ENCODE results near the gene RAB4A.
"Not testable (repeated sequence)": the region's sequence is repeated elsewhere in the genome, so short reads cannot be mapped to it uniquely, and the experiment has no call there.

RAB4A gene

DNA sequence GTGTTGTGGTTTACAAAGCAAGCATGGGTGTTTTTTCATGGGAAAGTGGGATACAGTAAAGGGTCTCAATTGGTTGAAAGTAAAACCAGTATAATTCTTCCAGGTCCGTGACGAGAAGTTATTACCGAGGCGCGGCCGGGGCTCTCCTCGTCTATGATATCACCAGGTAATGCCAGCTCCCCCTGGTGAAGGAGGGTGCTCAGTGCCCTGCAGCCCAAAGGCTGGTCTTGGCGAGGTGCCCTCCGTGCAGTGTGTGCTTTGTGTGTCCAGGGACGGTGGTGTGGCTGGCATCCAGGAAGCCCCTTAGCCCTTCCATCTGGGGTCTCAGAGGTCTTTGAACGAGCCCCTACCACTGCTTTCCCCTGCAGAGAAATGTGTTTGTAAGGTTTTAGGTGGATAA lies 24.8 kb downstream of the RAB4A start:
- DNase-seq: no peak

DNA sequence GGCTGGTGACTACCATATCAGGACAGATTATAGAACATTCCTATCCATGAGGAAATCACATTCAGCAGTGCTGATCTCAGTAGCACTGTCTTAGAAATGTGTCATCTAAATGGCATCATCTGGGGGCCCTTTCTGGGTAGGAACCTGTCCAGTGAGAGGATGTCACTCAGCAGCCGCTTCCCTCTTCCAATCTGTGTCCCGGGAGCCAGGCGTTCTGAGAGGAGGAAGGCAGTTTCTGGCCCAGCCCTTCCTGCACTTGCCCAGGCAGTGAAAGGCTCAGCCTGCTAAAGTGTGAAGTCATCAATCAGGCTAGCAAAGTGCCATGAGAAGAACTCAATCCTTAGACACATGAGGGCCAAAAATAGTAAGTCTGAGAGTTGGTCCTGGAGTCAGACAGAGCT lies 25.6 kb downstream of the RAB4A start:
- DNase-seq: no peak

DNA sequence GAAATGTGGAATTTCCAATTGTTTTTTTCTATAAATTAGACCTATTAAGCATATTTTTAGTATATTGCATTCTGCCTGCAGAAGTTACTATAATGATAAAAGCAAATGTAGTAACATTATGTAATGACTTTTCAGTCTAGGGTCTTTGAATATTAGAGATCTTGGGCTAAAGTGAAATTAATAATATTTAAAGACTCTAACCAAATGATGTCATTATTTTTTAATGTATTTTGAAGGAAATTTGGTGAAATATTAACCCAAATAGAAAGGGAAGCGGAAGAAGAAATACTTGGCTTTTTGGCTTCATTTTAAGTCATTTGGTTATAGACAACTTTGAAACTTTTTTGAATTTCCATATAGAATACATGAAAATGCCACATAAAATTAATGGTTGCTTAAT lies 26.8 kb downstream of the RAB4A start:
- DNase-seq: no peak

DNA sequence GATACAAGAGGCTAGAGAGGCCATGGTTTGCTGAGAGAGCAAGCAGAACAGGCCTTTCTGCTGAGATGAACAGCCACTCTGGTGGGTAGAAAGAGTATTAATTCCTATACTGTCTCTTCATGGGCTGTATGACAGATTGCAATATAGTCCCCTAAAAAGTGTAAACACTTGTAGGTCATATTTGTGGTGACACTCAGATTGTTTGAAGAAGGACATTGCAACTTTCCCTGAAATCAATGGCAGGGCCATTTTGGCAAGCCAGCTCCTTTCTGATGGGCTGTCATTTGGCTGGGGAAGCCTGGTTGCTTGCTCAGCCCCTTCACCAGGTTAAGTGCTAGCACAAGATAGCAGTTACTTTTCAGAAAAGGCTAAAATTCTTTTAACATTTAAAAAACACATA lies 27.5 kb downstream of the RAB4A start:
- DNase-seq: no peak

DNA sequence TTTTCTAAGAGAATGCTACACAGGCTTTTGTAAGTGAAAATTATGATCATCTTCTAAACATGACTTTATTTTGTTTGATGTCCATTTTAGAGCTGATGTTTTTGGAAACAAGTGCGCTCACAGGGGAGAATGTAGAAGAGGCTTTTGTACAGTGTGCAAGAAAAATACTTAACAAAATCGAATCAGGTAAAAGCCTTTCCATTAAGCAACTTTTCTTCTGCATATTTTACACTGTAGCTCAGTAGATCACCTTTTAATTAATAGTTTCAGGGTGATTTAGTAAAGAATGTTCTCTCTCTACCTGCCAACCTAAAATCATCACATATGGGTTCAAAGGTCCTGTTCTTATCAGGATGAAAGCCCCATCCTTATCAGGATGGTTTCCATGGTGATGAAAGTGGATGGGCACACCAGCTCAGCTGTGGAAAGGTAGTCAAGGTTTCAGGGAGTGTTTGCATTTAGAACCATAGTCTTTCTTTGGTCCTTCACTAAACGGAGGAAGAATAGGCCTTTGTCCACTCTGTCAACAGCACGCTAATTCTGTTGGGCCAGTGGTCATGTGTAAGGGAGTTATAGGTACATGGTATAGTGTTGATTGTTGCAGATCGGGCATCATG lies 28.1 kb downstream of the RAB4A start:
- DNase-seq: no peak

DNA sequence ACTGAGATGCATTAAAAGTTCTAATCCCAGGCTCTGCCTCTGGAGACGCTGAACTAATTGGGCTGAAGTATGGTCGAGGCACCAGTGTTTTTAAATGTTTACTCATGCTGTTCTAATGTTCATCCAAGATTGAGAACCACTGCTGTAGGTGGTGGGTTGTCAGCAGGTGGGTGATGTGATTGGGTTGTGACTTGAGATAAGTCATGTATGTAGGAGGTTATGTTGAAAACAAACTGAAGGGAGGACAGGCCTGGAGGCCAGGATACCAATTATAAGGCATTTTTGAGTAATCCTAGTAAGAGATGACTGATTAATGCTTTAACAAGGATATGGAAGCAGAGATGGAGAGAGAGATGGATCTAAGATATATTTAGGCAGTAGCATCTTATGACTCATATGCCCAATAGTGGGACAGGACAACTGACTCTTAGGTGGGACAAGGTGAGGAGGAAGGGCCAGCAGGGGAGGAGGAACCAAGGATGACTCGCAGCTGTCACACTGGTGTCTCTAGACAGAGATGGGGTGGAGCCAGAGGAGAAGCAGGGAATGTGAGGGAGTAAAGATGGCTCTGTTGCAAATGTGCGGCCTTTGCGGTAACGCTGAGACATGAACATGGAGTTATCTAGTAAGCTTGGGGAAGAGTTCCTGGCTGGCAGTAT lies 29.3 kb downstream of the RAB4A start:
- peak in 1 of 56 donors; percentile 7 for DNase-seq

DNA sequence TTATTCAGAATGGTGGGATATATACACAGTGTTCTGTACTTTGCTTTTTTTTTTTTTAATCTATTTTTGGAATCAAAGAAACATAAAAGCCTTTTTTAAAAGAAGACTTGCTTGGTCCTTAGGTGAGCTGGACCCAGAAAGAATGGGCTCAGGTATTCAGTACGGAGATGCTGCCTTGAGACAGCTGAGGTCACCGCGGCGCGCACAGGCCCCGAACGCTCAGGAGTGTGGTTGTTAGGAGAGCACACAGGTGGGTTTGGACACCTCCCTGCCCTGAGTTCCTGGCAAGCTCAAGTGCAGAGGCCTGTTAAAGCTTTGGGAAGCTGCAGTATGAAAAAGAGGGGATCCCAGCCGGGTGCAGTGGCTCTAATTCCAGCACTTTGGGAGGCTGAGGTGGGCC lies 31.8 kb downstream of the RAB4A start:
- no peak for DNase-seq

DNA sequence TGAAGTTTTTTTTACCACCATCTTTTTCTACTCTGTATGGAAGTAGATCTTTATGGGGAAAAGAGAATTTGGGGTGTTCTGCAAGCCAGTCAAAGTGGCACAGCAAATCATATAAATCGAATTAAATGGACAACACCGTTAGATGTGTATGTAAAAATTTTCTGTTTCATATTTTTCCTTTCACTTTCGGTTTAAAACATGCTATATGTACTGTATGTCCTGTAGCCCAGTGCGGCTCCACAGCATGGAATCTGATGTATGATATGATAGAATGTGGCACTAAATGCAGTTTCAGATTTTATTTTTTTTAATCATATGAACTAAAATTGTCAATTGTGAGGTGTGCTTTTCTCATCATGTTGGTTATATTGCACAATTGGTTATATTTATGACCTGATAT lies 32.9 kb downstream of the RAB4A start:
- no peak for DNase-seq

DNA sequence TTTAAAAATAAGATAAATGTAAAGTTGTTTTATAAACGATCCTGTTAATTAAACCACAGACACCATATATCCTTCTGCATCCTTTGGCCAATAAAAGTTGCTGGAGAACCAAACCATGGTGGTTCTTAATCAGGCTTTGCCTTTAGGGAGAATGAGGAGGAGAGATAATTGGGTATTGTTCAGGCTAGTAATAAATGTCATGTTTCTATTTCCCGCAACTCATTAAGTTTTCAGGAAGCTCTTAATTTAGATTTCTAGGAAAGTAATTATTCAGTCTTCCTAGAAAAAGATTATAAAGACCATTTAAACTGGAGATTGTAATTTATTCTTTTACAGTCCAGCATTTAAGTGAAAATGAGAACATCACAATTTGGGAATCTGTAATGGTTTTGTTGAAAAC lies 34.5 kb downstream of the RAB4A start:
- DNase-seq: no peak

DNA sequence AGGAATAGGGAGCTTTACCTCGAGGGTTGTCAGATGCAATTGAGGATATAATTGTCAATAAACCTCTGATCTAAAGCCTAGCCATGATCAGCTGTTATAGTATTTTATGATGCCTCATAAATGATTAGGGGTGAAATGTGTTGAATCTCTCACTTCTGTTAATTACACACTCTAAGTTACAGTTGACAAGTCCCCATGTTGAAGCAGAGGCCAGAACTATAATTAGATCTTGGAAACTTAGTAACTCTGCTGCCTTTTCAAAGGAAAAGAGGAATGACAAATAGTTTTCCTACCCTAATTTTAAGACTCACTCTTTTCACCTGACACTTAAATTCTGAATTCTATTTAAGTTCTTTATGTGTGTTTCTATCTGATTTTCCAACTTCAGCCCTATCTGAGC lies 38.2 kb downstream of the RAB4A start:
- no peak for DNase-seq

DNA sequence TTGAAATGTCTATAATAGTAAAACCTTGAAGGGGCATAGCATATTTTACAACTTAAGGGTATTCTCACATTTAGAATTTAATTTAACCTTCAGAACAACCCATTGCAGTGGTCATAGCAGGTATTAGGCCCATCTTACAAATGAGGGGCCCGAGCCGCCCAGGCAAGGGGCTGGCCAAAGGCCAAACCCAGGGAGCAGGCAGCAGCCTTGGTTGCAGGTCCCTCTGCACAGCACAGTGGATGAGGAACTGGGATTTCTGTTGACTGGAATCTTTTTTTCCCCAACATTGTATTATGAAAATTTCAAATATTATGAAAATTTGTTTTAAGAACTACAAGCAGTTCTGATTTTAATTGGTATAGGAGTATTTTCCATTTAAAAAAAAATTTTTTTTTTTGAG lies 38.8 kb downstream of the RAB4A start:
- DNase-seq: no peak

DNA sequence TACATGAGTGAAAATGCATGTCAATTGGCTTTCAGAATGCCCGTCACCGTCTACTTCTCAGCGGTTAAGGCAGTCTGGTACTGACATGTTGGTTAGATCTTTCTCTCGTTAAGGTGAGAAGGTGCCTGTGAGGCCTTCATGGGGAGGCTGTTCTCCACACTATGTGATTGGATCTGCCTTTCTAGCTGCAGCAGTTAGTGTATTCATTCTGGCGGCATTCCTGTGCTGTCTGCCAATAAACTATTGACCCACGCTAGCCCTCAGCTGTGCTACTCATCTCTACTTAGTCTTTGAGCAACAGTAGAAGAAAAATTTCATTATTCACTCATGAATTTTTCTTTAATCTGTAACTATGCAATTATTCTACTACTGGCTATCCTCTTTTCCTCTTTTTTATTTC lies 39.9 kb downstream of the RAB4A start:
- DNase-seq: no peak

DNA sequence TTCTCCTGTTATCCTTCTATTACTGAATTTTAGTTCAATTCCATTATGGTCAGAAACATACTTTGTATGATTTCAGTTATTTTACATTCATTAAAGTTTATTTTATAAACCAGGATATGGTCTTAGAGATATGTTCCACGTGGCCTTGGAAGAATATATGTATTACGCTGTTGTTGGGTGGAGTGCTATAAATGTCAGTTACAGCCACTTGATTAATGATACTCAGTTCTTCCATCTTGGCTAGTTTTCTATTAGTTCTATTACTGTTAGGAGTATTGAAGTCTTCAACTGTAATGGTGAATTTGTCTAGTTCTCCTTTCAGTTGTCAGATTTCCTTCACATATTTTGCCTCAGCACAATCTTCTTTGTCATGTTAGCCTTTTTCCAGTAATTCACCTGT lies 45.3 kb downstream of the RAB4A start:
- no peak for DNase-seq

DNA sequence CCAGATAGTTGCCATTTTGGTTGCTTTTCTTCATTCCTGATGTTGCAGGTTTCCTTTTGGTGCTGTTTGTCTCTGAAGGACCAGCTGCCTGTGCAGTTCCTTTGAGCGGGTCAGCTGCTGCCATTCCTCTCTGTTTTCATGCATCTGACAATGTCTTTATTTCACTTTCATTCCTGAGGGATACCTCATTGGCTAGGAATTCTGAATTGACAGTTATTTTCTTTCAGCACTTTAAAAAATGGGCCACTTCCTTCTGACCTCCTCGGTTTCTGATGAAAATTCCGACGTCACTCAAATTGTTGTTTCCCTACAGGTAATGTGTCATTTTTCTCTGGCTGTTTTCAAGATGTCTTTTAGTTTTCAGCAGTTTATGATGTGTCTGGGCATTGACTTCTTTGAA lies 47.1 kb downstream of the RAB4A start:
- no peak for DNase-seq

DNA sequence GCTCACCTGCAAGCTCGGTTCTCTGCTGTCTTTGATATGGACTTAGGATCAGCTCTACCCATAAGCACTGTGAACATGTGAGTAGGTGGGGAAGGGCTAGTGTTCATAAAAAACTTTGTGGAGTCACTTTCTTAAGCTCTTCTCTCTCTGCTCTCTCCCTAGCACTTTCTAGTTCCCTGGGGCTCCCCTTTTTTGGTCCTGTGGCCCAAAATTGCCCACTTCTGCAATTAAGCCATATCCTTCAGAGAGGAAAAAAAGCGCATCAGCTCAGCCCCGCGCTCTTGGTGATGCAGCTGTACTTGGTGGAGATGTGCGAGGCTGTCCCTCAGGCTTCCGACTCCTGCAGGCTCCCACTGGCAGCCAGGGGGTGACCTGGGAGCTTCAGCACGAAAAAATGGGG lies 48.6 kb downstream of the RAB4A start:
- DNase-seq: no peak

DNA sequence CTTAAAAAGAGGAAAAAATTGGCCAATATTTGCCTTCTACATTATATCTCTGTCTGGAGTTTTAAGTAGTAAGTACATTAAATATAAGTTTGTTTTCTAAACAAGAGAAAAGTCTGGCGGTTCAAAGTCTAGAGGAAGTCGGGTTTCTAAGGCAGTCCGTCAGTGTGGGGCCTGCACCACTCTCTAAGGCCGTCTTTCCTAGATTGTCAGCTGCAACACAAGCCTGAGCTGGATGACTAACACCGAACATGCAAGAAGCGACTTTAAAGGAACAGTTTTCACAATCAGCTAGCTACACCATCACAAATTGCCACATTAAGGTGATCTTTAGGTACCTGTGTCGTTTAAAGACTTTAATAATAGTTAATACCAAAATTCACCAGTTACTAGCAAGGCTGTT lies 52.3 kb downstream of the RAB4A start:
- no peak for DNase-seq

DNA sequence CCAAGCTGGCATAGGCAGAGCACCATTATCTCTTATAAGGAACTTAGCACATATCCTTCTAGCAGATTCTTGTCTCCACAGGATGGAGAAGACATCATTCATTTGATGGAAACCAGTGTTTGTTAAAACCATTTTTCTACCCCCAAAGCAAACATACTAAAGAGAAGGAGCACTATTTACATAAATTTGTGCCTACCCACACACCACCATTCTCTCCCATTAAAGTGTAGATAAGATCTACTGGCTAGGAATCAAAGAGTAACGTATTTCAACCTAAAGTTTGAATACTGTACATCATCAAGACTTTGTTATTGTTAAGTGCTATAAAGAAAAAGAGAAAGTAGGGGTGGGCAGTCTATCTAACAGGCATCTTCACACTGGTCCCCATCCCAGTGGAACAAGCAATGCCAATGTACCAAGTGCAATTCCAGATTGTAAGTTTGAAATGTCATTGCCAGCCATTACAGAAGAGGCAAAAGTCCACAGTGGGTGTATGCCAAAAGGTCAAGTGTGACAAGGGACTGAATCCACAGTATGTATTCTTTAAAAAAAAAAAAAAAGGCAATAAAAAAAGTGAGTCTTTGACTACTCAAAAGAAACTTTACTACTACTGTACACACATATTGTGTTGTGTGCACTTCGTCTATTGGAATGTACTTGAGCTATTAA lies 53.1 kb downstream of the RAB4A start:
- no peak for DNase-seq

DNA sequence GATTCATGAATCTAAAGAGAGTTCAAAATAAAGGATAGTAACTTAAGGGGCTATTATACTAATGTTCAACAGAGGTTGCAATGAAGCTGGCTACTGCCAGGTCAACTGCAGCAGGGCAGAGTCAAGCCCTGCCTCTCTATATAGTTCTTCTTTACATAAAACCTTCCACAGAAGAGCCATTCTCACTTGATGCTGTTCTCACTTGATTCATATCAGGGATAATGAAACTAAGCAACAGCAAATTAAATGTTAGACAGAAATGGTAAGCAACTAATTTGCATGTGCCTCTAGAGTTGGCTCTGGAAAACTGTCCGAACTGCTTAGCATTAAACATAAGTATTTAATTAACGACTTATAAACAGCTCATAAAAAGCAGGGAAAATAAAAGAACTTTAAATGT lies 54.5 kb downstream of the RAB4A start:
- no peak for DNase-seq

DNA sequence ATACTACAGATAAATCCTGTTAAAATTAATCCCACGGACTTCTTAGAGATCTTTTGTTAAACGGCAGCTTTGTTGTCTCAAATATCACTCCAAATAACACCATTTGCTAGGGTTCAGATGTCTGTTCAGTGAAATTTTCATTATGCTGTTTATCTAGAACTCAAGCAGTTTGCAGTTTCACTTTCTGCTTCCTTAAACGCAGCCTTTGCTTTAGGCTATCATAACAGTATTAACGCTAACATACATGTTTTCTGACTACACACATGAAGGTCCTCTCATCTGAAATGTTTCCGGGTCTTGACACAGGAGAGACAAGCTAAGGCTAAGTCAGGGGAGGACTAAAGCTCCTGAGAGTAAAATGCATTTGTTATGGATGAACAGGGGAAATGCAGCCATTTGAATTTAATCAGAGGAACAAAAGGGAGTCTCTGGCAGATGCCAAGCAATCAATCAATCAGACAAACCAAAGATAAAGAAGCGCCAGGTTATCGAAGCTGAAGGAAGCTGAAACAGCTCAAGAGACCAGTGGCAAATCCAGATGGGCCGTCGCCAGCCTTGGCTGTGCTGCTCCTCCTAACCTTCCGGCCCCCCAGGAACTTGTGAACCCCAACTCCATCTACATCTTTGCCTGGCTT lies 55.1 kb downstream of the RAB4A start:
- DNase-seq: no peak

DNA sequence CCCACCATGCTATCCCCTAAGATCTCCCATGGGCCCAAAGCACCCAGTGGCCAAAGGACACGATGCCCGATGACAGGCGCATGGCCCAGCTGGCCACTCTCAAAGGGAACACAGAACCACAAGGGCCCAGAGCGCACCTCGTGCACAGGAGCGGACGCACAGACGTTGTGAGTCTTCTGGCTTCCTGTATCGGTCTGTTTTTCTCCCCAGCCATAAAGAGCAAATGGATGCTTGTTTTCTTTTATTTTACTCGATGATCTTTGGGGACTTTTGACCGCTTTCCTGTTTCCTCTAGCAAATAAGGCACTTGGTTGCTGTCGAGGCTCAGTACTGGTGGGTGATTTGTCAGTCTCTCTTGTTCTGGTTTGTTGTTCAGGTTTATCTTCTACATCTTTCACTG lies 55.7 kb downstream of the RAB4A start:
- DNase-seq: no peak

DNA sequence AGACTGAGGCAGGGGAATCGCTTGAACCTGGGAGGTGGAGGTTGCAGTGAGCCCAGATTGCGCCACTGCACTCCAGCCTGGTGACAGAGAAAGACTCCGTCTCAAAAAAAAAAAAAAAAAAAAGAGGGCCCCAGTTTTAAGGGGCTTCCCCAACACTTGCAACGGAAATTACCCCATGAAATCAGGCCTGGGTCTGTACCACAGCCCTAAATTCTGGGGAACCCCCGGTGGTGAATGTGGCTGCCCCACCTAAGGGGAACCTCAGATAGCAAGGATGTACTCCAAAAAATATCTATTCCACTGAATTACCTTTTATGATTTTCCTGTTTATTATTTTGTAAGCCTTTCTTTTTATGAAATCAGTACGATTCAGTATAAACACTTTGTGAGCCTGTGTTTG lies 56.9 kb downstream of the RAB4A start:
- not testable (repeated sequence) for DNase-seq

DNA sequence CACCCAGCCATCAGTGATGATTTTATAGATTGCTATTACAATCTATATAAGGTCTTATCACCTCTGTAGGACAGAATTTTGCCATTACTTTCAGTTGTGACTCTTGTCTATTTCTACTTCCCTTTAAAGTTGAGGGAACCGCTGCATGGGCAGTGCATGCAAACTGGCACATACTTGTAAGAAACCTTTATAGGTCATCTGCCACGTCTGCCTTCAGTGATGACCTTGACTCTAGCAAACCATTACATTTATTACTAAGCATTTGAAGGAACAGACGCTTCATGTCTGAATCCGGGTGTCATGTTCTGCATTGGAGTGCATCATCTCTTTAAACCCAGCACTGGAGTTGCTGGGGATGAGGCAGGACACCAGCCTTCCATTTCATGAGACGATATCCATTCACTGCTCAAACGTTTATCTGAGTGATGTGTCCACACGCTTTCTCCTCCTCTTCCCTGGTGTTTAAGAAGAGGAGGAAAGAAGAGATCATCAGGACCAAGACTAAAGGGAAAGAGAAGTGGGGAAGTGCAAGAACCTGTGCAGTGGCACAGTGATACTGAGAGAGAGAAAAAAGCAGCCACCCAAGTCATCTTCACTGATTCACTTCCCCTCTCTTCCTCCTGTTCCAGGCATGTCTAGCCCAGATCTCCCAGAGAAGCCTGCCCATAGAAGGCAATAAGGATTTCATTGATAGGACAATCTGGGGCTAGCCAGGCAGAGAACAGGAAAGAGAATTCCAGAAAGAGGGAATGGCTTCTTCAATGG lies 57.9 kb downstream of the RAB4A start:
- no peak for DNase-seq
